AG04450 (cell line): ENCODE measurements around the gene RGS6. TPM values are rescaled to one million over a fixed set of nuclear protein-coding genes. Genes with fewer than 3 reads are reported as not detected.

Experiments used
- CTCF ChIA-PET: fragments of 300-600, 350-600 bp; formaldehyde crosslinking; extraction: SDS; loops from one replicate; lab custom pipeline; 2022; ENCODE audit warnings: antibody characterized with exemption, inconsistent platforms; lab: Charles Lee
- POLR2A ChIA-PET: fragments of 350-600 bp; formaldehyde crosslinking; extraction: SDS; loops from one replicate; lab custom pipeline; 2021; ENCODE audit warnings: antibody characterized with exemption, inconsistent platforms; lab: Yijun Ruan, JAX
- DNase-seq: peaks from one replicate; pipeline ENCODE4 v3.0.0-alpha.2; 2011; ENCODE audit warnings: low read depth, low spot score
- H3K27ac ChIP-seq: one replicate; pipeline ENCODE4 v1.5.1; 2012; ENCODE audit warnings: low read depth, low read length, control low read depth
- H3K27me3 ChIP-seq: one replicate; pipeline ENCODE4 v1.6.0; 2012; ENCODE audit warnings: low read length; ENCODE audit not compliant: control insufficient read depth, insufficient read depth
- H3K4me3 ChIP-seq: 2 replicates; pipeline ENCODE4 v1.5.1; 2011; ENCODE audit warnings: mild to moderate bottlenecking, low read depth, low read length, control low read depth
- H3K9me3 ChIP-seq: 2 replicates; pipeline ENCODE4 v1.5.1; 2012; ENCODE audit warnings: low read length; ENCODE audit not compliant: control insufficient read depth, insufficient read depth
- polyA plus RNA-seq: library from polyadenylated mRNA; depleted of rRNA; stranded (reverse); fragments of >200 nt; gene quantifications from 2 replicates; pipeline ENCODE4 v1.2.3, GENCODE V29; 2011
- TF ChIP-seq, protein P1 (sequence below): IDR thresholded peaks from 2 replicates; pipeline ENCODE4 v1.5.1; 2011; ENCODE audit warnings: low read depth, low read length, control low read depth, inconsistent platforms

Gene RGS6
- polyA plus RNA-seq, 1 experiment, result not detected

DNA sequence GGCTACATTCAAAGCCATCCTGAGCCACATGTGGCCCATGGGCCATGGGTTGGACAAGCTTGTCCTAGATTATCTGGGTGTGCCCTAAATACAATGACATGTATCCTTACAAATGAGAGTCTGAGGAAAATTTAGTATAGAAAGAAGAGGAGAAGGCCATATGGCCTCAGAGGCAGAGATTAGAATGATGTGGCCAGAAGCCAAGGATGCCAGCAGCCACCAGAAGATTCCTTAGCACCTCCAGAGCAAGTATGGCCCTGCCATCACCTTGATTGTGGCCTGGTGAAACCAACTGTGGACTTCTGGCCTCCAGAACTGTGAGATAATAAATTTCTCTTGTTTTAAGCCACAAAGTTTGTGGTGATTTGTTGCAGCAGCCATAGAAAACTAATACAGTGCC, 436.9 kb downstream of the RGS6 start:
- Histone ChIP-seq H3K4me3 (no peak overlapping the region), H3K27me3 (peaks cover 3% of the 10 kb centered on the region), H3K9me3 (no peaks in the 10 kb centered on the region), H3K27ac (no peak overlapping the region)
- ChIA-PET CTCF (interaction anchor here (0.6 kb wide), 1 partner anchor 1656 kb away, joined by 5 read pairs; no protein-coding TSS in a partner anchor), POLR2A (no interaction called here)
- DNase-seq, result no peak
- TF ChIP-seq, protein P1, sequence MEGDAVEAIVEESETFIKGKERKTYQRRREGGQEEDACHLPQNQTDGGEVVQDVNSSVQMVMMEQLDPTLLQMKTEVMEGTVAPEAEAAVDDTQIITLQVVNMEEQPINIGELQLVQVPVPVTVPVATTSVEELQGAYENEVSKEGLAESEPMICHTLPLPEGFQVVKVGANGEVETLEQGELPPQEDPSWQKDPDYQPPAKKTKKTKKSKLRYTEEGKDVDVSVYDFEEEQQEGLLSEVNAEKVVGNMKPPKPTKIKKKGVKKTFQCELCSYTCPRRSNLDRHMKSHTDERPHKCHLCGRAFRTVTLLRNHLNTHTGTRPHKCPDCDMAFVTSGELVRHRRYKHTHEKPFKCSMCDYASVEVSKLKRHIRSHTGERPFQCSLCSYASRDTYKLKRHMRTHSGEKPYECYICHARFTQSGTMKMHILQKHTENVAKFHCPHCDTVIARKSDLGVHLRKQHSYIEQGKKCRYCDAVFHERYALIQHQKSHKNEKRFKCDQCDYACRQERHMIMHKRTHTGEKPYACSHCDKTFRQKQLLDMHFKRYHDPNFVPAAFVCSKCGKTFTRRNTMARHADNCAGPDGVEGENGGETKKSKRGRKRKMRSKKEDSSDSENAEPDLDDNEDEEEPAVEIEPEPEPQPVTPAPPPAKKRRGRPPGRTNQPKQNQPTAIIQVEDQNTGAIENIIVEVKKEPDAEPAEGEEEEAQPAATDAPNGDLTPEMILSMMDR, result no peak

DNA sequence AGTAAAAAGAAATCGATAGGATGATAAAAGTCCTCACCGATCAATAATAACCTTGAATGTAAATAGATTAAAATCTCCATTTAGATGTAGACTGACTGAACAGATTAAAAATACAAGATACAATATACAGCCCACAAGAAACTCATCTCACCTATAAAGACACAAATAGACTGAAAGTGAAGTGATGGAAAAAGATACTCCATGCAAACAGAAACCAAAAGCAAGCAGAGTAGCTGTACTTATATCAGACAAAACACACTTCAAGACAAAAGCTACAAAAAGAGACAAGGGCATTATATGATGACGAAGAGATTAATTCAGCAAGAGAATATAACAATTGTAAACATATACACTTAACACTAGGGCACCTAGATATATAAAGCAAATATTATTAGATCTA, 444.8 kb downstream of the RGS6 start:
- H3K27me3 ChIP-seq, result peaks cover 3% of the 10 kb centered on the region
- no peak for DNase-seq
- POLR2A ChIA-PET, result no interaction called here
- H3K27ac ChIP-seq, result no peak overlapping the region
- CTCF ChIA-PET, result no interaction called here
- TF ChIP-seq, protein P1, result no peak
- H3K4me3 ChIP-seq, result no peak overlapping the region
- H3K9me3 ChIP-seq, result no peaks in the 10 kb centered on the region

DNA sequence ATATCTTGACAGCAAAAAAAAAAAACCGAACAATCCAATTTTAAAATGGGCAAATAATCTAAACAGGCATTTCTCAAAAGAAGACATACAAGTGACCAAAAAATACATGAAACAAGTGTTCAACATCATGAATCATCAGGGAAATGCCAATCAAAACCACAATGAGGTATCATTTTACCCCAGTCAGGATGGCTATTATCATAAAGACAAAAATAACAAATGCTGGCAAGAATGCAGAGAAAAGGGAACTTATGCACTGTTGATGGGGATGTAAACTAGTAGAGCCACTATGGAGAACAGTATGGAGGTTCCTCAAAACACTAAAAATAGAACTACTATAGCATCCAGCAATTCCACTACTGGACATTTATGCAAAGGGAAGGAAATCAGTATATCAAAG, 448.2 kb downstream of the RGS6 start:
- H3K9me3 ChIP-seq, result no peaks in the 10 kb centered on the region
- CTCF ChIA-PET, result no interaction called here
- POLR2A ChIA-PET, result no interaction called here
- no peak for DNase-seq
- peaks cover 2% of the 10 kb centered on the region for H3K27me3 ChIP-seq
- TF ChIP-seq, protein P1, result no peak
- H3K27ac ChIP-seq, result no peak overlapping the region
- H3K4me3 ChIP-seq, result no peak overlapping the region

DNA sequence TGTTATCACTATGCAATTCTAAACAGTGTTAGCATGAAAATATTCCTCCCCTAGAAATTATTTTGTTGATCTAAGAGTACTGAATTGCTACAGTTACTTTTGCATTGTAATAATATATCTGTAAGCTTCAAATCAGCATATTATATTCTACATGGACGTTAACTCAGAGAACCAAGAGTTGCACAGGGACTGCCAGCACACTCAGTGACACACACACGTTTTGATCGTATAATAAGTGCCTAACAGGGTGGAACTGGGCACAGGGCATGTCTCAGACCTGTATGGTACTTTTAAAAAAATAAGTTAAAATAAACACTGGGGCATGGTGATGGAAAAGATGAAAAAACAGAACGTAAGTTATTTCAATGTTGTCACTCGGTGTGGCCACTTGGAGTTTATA, 451.6 kb downstream of the RGS6 start:
- TF ChIP-seq, protein P1, result no peak
- Histone ChIP-seq H3K4me3 (no peak overlapping the region), H3K27ac (no peak overlapping the region), H3K9me3 (no peaks in the 10 kb centered on the region), H3K27me3 (peaks cover 2% of the 10 kb centered on the region)
- ChIA-PET CTCF (no interaction called here), POLR2A (no interaction called here)
- DNase-seq, result no peak

DNA sequence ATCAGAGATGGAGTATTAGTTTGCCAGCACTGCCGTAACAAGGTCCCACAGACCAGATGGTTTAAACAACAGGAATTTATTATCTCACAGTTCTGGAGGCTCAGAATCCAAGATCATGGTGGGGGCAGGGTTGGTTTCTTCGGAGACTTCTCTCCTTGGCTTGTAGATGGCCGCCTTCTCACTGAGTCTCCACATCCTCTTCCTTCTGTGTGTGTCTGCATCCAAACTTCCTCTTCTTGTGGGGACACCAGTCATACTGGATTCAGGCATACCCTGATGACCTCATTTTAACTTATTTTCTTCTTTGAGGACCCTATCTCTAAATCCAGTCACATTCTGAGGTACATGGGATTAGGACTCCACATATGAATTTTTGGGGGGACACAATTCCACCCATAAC, 455.5 kb downstream of the RGS6 start:
- Histone ChIP-seq H3K9me3 (no peaks in the 10 kb centered on the region), H3K4me3 (no peak overlapping the region), H3K27ac (no peak overlapping the region), H3K27me3 (peaks cover 5% of the 10 kb centered on the region)
- TF ChIP-seq, protein P1, result no peak
- DNase-seq, result no peak
- POLR2A ChIA-PET, result no interaction called here
- CTCF ChIA-PET, result no interaction called here
